Muscle of arm (tissue), 12 donors: ENCODE measurements around the gene EZH2. TPM values are rescaled to one million over a fixed set of nuclear protein-coding genes. Genes with fewer than 3 reads are reported as not detected.

ENCODE experiments used
- DNase-seq: peaks from one replicate; pipeline ENCODE4 v3.0.0-alpha.2; 2013
- polyA plus RNA-seq, 12 donors: library from polyadenylated mRNA; unstranded; fragments of 120-200 nt; gene quantifications; one replicate each; pipeline ENCODE4 v1.2.1, GENCODE V29; 2013; ENCODE audit not compliant: insufficient read length in 12 of 12

Gene EZH2
- polyA plus RNA-seq, 12 donors = 15.3 to 44.6 (median 26.0) TPM; not detected in 1

DNA sequence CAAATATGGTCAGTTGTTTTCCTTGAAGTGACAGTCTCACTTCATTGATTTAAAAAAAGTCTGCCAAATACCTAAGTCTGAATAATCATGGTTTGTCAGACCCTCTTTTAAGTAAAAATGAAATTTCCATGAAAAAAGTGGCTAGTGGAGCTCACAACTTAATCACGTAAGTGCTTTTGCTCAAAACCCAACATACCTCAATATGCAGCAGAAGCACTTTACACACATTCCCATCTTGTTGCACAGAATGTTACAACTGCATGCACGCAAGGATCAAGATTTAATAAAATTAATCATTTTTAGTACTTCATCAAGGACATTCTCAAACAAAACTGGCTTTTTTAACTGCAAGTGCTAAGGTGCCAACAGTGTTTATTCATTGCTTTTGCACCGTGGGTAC lies 21.6 kb downstream of the EZH2 start:
- DNase-seq = no peak

DNA sequence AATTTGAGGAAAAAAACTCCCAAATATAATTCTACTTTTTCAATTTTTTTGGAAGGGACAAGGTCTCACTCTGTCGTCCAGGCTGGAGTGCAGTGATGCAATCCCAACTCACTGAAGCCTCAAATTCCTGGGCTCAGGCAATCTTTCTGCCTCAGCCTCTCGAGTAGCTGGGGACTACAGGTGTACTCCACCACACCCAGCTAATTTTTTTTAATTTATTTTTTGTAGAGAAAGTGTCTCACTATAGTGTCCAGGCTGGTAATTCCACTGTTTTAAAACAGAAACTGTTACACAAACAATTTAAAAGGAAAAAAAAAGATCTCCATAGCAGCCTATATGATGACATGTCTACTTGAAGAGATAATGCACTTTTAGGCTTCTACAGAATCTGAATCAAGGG lies 25.6 kb downstream of the EZH2 start:
- no peak for DNase-seq

DNA sequence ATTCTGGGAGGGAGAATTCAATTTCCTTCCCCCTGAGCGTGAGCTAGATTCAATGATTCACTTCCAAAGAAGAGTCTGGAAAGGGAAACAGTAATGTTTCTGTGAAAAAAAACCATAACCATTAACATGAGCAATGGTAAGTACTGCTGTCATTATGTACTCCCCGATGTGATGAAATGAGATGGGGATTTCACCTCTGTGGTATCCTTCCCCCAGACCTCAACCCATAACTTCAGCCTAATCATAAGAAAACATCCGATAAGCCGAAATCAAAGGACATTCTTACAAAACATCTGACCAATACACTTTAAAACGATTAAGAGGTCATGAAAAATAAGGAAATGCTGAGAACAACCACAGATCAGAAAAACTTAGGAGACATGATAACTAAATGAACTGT lies 27.2 kb downstream of the EZH2 start:
- DNase-seq = no peak

DNA sequence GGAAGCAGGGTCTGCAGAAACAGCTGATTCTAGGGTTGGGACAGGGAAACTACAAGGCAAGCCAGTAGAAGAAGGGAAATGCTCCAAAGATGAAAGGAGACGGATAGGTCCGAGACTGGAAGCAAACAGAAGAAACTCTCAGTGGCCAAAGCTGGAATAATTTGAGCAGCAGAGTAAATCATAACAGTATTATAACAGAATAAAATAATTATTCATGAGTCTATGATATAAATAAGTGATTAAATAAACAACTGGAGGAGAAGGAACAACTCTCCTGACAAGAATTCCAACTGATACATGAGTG lies 27.6 kb downstream of the EZH2 start:
- DNase-seq = no peak

DNA sequence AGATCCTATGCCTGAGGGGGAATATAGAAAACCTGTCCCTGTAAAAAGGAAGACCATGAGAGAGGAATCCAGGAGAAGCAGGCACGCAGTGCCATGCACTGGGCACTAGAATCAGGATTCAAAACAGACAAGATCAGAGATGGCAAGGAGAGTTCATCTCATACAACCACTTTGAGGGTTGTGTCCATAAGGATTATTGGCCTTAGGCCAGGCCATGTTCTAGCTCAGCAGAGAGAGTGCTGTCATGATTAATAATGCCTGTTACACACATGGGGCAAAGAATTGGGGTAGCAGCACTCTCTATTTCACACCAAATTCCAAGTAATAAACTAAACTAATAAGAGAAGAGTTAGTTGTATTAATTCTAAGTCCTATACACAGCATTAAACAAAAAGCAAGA lies 29.1 kb downstream of the EZH2 start:
- DNase-seq = no peak

DNA sequence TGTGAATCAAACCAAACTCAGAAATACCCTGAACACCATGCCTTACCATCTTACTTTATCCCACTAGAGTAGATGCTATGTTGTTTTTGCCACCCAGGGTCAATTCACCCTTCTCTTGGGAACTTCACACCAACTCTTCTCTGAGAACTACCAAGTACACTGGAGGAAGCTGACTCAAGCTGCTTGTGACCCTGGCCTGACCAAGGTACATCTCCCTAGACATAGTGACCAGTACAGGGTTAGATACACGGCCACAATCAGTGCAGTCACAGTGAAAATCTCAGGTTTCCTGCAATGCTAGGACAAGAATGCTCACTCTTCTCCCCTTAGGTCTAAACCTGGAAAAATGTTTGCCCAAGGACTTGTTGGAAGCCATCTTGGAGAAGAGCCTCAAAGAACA lies 31.8 kb downstream of the EZH2 start:
- no peak for DNase-seq

DNA sequence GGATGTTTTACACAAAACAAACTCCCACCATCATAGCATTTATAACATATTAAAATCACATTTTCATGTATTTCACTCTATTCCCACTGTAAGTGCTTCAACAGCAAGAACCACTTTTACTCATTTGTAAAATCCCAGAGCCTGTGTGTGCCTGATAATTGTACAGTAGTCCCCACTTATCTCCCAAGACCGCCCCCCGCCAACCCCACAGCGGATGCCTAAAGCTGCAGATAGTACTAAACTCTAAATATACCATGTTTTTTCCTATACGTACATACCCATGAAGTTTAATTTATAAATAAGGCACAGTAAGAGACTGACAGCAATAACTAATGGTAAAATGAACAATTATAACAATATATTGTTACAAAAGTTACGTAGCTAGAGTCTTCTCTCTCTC lies 33.5 kb downstream of the EZH2 start:
- DNase-seq = no peak

DNA sequence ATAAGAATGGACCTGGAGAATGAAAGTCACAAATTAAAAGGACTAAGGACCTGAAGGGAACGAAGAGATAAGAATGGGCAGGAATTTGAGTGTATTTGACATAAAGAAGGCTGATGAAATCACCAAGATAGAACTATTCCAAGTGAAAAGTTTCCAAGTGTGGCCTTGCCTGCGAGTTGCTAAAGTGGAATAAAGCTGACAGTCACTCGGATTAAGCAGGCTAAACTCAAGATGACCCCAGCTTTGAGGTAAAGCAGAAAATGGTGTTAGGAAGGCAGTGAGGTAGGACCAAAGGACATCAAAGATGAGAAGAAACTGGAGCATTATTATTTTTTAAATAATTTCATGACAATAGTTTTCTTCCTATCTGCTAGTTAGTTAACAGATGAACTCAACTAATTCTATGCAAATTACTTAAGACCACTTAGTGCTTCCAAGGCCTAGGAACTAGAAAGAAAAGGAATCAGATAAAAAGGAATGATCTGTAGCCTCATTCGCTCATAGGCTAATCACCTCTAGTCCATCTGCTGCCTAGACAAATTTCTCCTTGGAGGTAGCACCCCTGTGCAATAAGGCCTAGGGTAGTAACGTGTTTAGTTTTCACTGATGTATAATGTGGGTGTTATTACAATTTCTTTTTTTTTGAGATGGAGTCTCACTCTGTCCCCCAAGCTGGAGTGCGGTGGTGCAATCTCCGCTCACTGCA lies 34.5 kb downstream of the EZH2 start:
- no peak for DNase-seq

DNA sequence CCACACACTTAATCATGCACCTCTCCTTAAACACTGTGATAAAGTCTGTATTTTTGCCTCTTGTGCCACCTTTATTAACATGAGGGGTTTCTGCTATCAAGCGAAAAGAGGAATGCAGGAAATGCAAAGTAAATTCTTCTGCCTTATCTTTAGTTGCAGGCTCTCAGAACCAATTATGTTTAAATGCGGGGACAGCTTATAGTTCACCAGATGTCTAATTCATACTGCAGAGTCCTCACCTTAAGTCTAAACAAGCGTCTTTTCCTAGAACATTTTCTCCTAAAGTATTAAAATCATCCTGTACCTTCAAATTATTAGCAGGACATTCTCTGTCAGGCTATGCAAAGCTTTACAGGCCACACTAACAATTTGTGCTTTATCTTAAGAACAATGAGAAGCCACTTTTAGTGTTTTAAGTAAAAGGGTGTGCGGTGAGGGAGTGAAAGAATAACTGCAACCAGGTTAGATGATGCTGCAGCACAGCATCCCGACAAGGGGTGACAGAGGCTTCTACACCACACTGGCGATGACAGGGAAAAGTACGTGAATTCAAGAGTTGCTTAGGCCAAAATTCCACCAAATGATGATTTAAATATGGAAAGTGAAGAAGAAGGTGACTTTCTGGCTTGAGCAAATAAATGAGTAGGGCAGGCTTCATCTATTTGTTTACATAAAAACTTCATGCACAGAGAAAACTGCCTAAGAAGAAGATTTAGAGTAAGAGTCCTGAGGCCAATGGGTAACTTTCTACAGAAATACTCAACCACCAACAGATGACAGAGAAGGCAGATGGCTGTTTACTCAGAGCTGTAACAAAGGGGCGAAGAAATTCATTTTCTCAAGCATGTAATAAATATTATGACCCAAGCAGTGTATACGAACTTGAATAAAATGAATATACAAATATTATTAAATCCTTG lies 36.0 kb downstream of the EZH2 start:
- no peak for DNase-seq

DNA sequence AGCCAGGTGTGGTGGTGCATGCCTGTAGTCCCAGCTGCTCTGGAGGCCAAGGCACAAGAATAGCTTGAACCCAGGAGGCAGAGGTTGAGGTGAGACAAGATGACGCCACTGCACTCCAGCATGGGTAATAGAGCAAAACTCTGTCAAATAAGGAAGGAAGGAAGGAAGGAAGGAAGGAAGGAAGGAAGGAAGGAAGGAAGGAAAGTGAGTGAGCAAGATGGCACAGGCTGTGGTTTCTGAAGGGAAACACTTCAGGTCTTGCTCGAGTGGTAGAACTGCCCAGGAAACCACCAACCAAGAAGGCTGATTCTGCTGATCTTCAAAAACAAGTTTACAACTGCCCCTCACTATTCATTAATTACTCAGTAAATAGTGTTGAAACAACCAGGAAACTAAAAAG lies 45.2 kb downstream of the EZH2 start:
- no peak for DNase-seq

DNA sequence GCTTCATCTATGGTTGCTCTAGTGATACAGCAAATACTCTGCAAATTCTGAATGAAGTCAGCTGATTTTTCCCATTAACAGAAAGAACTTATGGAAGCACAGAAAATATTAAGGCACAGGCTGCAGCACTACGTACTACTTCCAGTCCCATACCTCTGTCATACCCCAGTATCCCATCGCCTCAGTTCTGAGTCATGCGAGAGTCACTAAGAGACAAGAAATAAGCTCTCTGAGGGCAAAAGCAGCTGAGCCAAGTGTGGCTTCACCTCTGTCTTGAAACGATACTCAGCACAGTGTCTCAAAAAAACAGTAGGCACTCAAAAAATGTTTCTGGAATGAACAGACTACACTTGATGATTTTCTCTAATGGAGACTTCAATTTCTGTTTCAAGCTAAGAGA lies 48.2 kb downstream of the EZH2 start:
- DNase-seq = no peak

DNA sequence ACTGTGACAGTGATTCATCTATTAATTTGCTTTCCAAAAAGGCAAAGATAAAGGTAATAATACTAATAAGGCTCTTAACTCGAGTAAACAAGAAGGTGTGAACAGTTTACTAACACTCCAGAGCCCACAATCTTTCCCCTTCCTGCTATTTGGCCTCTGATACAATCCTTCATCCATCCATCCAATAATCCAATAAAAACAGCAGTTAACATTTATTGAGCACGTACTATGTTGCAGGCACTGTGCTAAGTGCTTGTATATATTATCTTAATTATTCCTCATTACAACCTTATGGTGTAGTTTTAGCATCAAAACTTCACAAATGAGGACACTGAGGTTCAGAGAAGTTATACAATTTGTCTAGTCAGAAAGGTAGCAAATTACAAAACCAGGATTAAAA lies 49.5 kb downstream of the EZH2 start:
- no peak for DNase-seq

DNA sequence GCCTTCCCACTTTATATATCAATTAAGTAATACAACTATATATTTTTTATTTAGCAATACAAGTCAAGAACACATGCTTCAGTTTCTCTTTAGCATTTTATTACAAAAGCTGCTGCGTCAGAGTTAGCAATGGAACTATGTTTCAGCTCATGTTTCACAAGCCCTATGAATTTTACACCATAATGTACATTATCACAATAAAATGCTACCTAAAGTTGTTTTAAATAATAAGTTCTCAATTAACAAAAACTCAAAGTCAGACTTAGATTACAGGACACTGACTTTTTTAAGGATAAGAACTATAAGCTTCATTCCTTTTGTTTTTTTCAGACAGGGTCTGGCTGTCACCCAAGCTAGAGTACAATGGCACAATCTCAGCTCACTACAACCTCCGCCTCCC lies 52.3 kb downstream of the EZH2 start:
- DNase-seq = no peak

DNA sequence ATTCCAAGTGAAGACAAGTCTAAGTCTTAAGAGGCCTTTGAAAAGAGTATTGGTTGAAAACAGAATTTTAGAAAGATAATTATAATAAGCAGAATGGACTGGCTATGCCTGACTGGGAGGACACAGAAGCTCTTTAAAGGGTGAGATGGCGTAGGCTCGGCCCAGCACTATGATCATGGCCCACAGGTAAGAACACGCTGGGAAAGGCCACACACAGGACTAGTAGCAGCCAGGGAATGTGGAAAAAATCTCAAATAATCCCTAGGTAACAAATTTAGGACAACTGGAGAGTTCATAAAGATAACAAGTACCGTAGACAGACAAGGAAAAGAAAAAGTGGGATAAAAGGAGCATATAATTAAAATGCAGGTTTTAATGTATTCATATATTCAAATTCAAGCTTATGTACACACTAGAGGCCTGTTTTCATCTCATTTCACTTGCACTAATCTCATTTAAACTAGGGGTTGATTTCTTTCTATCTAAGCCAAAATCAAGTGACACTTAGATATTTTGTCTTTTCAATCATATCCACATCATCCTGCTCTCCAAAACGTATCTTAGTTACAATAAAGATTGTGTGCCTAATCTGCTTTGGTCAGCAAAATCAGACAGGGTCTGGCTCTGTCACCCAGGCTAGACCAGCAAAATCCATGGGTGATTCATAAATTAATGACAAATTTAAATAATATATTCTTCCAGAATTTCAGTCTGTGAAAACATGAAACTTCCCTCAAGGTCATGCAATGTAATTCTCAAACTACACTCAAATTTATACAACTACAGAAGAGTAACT lies 53.0 kb downstream of the EZH2 start:
- no peak for DNase-seq

DNA sequence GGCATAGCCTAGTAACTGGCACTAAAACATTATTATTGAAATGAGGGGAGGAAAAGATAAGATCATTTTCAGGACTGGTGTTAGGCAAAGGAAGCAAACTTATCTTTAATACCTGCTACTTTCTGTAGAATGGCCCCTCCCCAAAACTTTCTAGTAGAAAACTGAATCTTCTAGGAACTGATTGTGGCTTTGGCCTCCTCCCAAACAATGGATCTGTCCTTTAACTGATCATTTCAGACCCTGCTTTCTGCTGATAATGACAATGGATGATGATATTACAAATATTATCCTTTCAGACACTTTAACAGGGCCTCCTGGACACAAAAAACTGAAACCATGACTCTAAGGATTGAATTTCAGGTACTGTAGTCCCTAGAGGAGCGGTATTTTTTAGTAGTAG lies 55.1 kb downstream of the EZH2 start:
- DNase-seq = no peak

DNA sequence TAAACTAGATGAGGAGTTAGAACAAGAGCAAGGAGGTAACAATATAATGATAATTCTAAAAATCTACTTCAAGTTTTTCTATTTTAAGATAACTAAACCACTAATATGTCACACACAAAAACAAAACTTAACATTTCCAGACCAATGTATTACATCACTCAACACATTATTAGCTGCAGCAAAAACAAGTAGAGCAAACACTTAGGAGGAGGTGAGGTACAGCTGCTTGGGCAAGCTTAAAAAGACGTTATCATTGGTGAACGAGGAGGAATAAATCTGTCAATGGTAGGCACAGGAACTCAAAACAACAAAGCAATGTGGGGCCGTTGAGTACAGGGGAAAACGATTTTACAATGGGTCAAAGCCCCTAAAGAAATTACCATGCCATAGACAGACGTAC lies 58.8 kb downstream of the EZH2 start:
- no peak for DNase-seq

DNA sequence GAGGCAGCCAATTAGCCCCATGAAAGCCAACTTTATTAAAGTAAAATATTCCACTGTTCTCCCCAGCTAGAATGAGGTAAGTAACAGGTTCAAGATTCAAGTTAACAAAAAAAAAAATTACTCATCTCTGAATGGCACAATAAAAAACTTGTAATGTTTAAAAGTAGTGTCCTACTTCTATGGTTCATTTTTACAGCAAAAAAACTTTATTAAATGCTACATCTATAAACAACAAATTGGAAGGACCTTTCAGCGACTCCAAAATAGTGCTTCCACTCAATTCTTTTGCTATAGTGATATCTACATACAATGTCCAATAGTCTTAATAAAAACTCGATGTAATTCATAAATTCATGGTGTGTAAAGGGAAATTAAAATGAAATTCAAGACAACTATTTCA lies 59.2 kb downstream of the EZH2 start:
- no peak for DNase-seq

DNA sequence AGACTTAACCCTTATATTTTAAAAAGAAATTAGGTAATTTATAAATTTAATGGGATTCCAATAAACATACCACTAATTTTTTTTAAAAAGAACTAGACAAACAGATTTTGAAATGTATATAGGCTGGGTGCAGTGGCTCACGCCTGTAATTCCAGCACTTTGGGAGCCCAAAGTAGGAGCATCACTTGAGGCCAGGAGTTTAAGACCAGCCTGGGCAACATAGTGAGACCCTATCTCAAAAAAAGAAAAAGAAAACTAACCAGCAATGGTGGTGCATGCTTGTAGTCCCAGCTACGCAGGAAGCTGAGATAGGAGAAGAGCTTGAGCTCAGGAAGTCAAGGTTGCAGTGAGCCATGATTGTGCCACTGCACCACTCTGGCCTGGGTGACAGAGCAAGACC lies 62.7 kb downstream of the EZH2 start:
- no peak for DNase-seq

DNA sequence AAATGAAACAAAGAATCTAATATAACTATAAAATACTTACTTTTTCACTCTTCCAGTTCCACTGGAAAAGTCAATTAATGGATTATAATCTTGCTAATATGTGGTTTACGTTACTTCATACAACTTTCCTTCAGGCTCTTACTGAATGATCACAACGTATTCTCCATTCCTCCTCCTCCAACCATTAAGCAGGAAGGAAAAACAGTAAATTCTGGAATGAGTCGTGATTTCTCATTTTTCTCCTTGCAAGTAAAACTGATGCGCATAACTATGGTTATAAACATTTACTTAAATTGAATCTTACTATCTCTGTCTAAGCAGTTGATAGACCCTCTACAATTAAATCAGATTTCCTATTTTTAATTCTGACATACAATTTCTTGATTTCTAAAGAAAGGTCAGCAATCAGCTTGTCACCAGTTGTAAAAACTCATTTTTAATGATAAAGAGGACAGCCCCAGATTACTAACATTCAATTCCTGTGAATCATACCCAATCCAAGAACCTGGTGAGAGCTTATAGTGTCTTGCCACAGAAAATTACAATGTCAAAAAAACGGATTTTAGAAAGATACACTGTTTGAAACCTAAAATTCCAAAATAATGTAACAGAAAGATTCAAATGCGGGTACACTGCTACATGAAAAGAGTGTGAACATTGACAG lies 64.3 kb downstream of the EZH2 start:
- no peak for DNase-seq

DNA sequence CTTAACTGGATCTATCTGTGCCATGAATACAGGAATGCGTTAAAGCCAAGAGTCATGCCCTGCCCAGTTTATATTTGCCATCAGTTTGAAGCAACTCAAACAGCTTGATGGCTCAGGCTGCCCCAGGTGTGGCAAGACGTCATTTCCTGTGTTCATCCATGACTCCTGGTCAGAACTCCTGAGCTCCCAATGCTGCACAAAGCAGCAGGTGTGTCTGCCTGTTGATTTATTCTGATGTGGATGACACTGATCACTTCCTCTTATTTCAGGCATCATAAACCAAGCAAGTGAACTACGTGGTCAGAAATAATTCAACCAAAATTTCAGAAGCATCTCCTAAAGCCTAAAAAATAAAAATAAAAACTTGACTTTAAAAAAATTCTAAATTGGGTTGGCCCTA lies 68.5 kb downstream of the EZH2 start:
- DNase-seq = no peak

DNA sequence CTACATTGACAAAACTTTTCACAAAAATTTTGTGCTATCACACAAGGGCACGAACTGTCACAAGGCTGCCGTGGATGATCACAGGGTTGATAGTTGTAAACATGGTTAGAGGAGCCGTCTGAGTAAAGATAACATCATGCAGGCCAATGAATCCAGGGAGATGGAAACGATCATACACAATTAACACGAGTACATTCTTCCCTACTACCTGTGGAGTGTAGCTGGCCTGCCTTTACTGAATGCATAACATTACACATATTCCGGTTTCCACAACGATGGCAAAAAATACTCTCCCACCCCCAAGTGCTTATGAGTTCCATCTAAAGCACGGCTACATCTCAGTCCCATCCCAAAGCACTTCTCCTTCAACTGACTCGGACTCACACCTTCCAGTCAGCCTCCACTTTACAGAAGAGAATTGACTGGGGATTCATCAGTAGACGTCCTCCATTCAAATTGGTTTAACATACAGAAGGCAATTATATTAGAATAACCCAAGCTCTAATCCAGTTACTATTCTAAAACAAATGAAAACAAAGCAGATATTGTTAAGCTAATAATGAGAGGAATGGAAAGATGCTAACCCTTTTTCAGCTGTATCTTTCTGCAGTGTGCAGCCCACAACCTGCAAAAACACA lies 69.0 kb downstream of the EZH2 start:
- DNase-seq = no peak

DNA sequence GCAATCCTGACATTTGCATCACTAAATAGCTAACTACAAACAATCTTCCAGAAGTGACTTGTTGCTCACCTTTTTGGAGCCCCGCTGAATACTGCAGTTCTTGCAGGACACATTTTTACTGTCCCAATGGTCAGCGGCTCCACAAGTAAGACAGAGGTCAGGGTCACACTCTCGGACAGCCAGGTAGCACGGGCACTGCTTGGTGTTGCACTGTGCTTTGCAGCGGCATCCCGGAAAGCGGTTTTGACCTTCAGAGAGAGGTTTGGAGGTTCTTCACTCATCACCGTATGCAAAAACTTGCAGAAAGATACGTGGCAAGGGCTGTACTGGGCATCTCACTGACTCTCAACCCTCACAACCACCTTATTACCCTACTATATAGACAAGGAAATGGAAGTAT lies 70.2 kb downstream of the EZH2 start:
- no peak for DNase-seq
